HEK293 (cell line): ENCODE results near the gene UBE2D3.

Source experiments
- CTCF ChIA-PET: fragments of 350-600 bp; formaldehyde crosslinking; extraction: SDS; loops from one replicate; lab custom pipeline; 2021; ENCODE audit warnings: antibody characterized with exemption; lab: Yijun Ruan, JAX
- POLR2A ChIA-PET: fragments of 300-600 bp; formaldehyde crosslinking; extraction: SDS; loops from one replicate; lab custom pipeline; 2020; ENCODE audit warnings: antibody characterized with exemption, inconsistent platforms; lab: Yijun Ruan, JAX
- H3K27ac ChIP-seq: fragments of 200-500 bp; sonication (Bioruptor generic); 2 replicates; pipeline ENCODE4 v1.5.1; 2014; ENCODE audit warnings: low read depth, low read length, control low read depth, inconsistent platforms; ENCODE audit errors: extremely low read depth
- H3K36me3 ChIP-seq, 2 experiments: fragments of 200-500 bp in 1 of 2; sonication (Bioruptor generic) in 1 of 2; 1 replicate in 1 of 2; 2 replicates in 1 of 2; pipeline ENCODE4 v1.5.1; 2014 to 2017; ENCODE audit warnings: inconsistent platforms in 2 of 2, low read length in 2 of 2; ENCODE audit not compliant: control insufficient read depth in 2 of 2, insufficient read depth in 1 of 2
- H3K4me1 ChIP-seq: fragments of 200-500 bp; sonication (Bioruptor generic); 2 replicates; pipeline ENCODE4 v1.5.1; 2014; ENCODE audit warnings: mild to moderate bottlenecking, low read length, inconsistent platforms; ENCODE audit not compliant: control insufficient read depth, insufficient read depth
- H3K4me3 ChIP-seq: 2 replicates; pipeline ENCODE4 v1.5.1; 2011; ENCODE audit warnings: low read depth, mild to moderate bottlenecking, control low read depth, low read length, moderate library complexity
- H3K9me3 ChIP-seq: fragments of 200-500 bp; sonication (Bioruptor generic); 2 replicates; pipeline ENCODE4 v1.5.1; 2014; ENCODE audit warnings: low read depth, low read length, inconsistent platforms; ENCODE audit not compliant: control insufficient read depth, insufficient read depth
- GLI2 ChIP-seq: fragments of 450-650 bp; formaldehyde crosslinking; IDR thresholded peaks from 2 replicates; pipeline ENCODE4; 2017; ENCODE audit warnings: missing biosample characterization, missing genetic modification characterization, low read depth, borderline replicate concordance
- GLI4 ChIP-seq: fragments of 450-650 bp; formaldehyde crosslinking; IDR thresholded peaks from 2 replicates; pipeline ENCODE4 v1.5.1; 2016; ENCODE audit warnings: missing biosample characterization, missing genetic modification characterization
- HOXC10 ChIP-seq: sonication (generic); formaldehyde crosslinking; IDR thresholded peaks from 2 replicates; pipeline ENCODE4 v1.8.1; 2023; ENCODE audit warnings: mild to moderate bottlenecking, missing genetic modification reagents
- PATZ1 ChIP-seq: fragments of 450-650 bp; formaldehyde crosslinking; IDR thresholded peaks from 2 replicates; pipeline ENCODE4 v1.5.1; 2016; ENCODE audit warnings: missing biosample characterization, missing genetic modification characterization
- WT1 ChIP-seq: fragments of 450-650 bp; formaldehyde crosslinking; IDR thresholded peaks from 2 replicates; pipeline ENCODE4 v1.5.1; 2016; ENCODE audit warnings: missing biosample characterization, missing genetic modification characterization
- YY1 ChIP-seq: fragments of 450-650 bp; formaldehyde crosslinking; IDR thresholded peaks from 2 replicates; pipeline ENCODE4 v1.5.1; 2018; ENCODE audit warnings: missing biosample characterization, missing genetic modification characterization
- YY2 ChIP-seq: fragments of 450-650 bp; formaldehyde crosslinking; IDR thresholded peaks from 2 replicates; pipeline ENCODE4 v1.5.1; 2016; ENCODE audit warnings: missing biosample characterization, missing genetic modification characterization
- ZBTB17 ChIP-seq: fragments of 450-650 bp; formaldehyde crosslinking; IDR thresholded peaks from 2 replicates; pipeline ENCODE4 v1.5.1; 2016; ENCODE audit warnings: missing biosample characterization, missing genetic modification characterization
- ZBTB20 ChIP-seq: fragments of 450-650 bp; formaldehyde crosslinking; IDR thresholded peaks from 2 replicates; pipeline ENCODE4 v1.5.1; 2016; ENCODE audit warnings: missing biosample characterization, missing genetic modification characterization
- ZNF121 ChIP-seq: fragments of 450-650 bp; formaldehyde crosslinking; IDR thresholded peaks from 2 replicates; pipeline ENCODE4 v1.5.1; 2016; ENCODE audit warnings: missing biosample characterization, missing genetic modification characterization
- ZNF133 ChIP-seq: fragments of 450-650 bp; formaldehyde crosslinking; IDR thresholded peaks from 2 replicates; pipeline ENCODE4 v1.5.1; 2016; ENCODE audit warnings: missing biosample characterization, missing genetic modification characterization
- ZNF169 ChIP-seq: fragments of 450-650 bp; formaldehyde crosslinking; IDR thresholded peaks from 2 replicates; pipeline ENCODE4 v1.5.1; 2016; ENCODE audit warnings: missing biosample characterization, missing genetic modification characterization
- ZNF221 ChIP-seq: fragments of 450-650 bp; formaldehyde crosslinking; IDR thresholded peaks from 2 replicates; pipeline ENCODE4 v1.5.1; 2017; ENCODE audit warnings: missing biosample characterization, missing genetic modification characterization, borderline replicate concordance
- ZNF248 ChIP-seq: fragments of 450-650 bp; formaldehyde crosslinking; IDR thresholded peaks from 2 replicates; pipeline ENCODE4 v1.5.1; 2017; ENCODE audit warnings: missing biosample characterization, missing genetic modification characterization
- ZNF473 ChIP-seq: fragments of 450-650 bp; formaldehyde crosslinking; IDR thresholded peaks from 2 replicates; pipeline ENCODE4 v1.5.1; 2017; ENCODE audit warnings: missing biosample characterization, missing genetic modification characterization
- ZNF518A ChIP-seq: fragments of 450-650 bp; formaldehyde crosslinking; conservative IDR thresholded peaks from 2 replicates; pipeline ENCODE4 v1.5.1; 2016; ENCODE audit warnings: low read depth, missing biosample characterization, missing genetic modification characterization
- ZNF558 ChIP-seq: fragments of 450-650 bp; formaldehyde crosslinking; IDR thresholded peaks from 2 replicates; pipeline ENCODE4 v1.5.1; 2016; ENCODE audit warnings: missing biosample characterization, missing genetic modification characterization
- ZNF623 ChIP-seq: fragments of 450-650 bp; formaldehyde crosslinking; IDR thresholded peaks from 2 replicates; pipeline ENCODE4 v1.5.1; 2016; ENCODE audit warnings: missing biosample characterization, missing genetic modification characterization
- ZNF629 ChIP-seq: fragments of 450-650 bp; formaldehyde crosslinking; IDR thresholded peaks from 2 replicates; pipeline ENCODE4 v1.5.1; 2017; ENCODE audit warnings: missing biosample characterization, missing genetic modification characterization
- ZNF692 ChIP-seq: fragments of 450-650 bp; formaldehyde crosslinking; IDR thresholded peaks from 2 replicates; pipeline ENCODE4 v1.5.1; 2016; ENCODE audit warnings: missing biosample characterization, missing genetic modification characterization
- ZSCAN16 ChIP-seq: fragments of 450-650 bp; formaldehyde crosslinking; IDR thresholded peaks from 2 replicates; pipeline ENCODE4 v1.5.1; 2016; ENCODE audit warnings: missing biosample characterization, missing genetic modification characterization
- ZSCAN23 ChIP-seq: fragments of 450-650 bp; formaldehyde crosslinking; IDR thresholded peaks from 2 replicates; pipeline ENCODE4 v1.5.1; 2016; ENCODE audit warnings: missing biosample characterization, missing genetic modification characterization
- ZSCAN4 ChIP-seq: fragments of 450-650 bp; formaldehyde crosslinking; IDR thresholded peaks from 2 replicates; pipeline ENCODE4 v1.5.1; 2017; ENCODE audit warnings: missing biosample characterization, missing genetic modification characterization

Gene UBE2D3

GRCh38 chr4:102849579-102850104, 22.3 kb upstream of the UBE2D3 start:
- H3K4me3 ChIP-seq = no peak overlapping the region
- no peaks in the 10 kb centered on the region for H3K36me3 ChIP-seq
- no peak for TF ChIP-seq ZSCAN4 (tag by site-specific recombination)
- TF ChIP-seq WT1 = no peak
- TF ChIP-seq ZNF518A (tag by site-specific recombination) = no peak
- TF ChIP-seq HOXC10 = no peak
- no peak for TF ChIP-seq ZNF623 (tag by site-specific recombination)
- TF ChIP-seq ZNF248 (tag by site-specific recombination) = no peak
- ChIA-PET CTCF (no interaction called here), POLR2A (no interaction called here)
- no peaks in the 10 kb centered on the region for H3K4me1 ChIP-seq
- no peak overlapping the region for H3K27ac ChIP-seq
- no peaks in the 10 kb centered on the region for H3K9me3 ChIP-seq

- Histone ChIP-seq H3K9me3 (no peaks in the 10 kb centered on the region), H3K27ac (no peak overlapping the region), H3K4me1 (no peaks in the 10 kb centered on the region), H3K36me3 (no peaks in the 10 kb centered on the region), H3K4me3 (no peak overlapping the region)
- TF ChIP-seq ZNF558 (tag by site-specific recombination) (no peak), ZNF121 (tag by site-specific recombination) (no peak), YY1 (tag by site-specific recombination) (no peak)
- POLR2A ChIA-PET = no interaction called here
- CTCF ChIA-PET = no interaction called here
Observed at GRCh38 chr4:102847687-102848086, 20.3 kb upstream of the UBE2D3 start.

- POLR2A ChIA-PET = no interaction called here
- H3K4me3 ChIP-seq = no peak overlapping the region
- H3K36me3 ChIP-seq = no peaks in the 10 kb centered on the region
- no peaks in the 10 kb centered on the region for H3K9me3 ChIP-seq
- TF ChIP-seq PATZ1 (tag by site-specific recombination) (no peak), ZSCAN23 (tag by site-specific recombination) (no peak), ZNF169 (tag by site-specific recombination) (no peak), GLI2 (tag by site-specific recombination) (no peak), ZNF473 (tag by site-specific recombination) (no peak), ZBTB17 (tag by site-specific recombination) (no peak), ZNF133 (tag by site-specific recombination) (no peak), ZNF221 (tag by site-specific recombination) (no peak), ZNF629 (tag by site-specific recombination) (no peak), ZNF692 (tag by site-specific recombination) (no peak), ZBTB20 (tag by site-specific recombination) (no peak), ZSCAN16 (tag by site-specific recombination) (no peak), GLI4 (tag by site-specific recombination) (no peak), YY2 (tag by site-specific recombination) (no peak)
- H3K4me1 ChIP-seq = no peaks in the 10 kb centered on the region
- no peak overlapping the region for H3K27ac ChIP-seq
- CTCF ChIA-PET = no interaction called here
Observed at GRCh38 chr4:102843938-102844337, 16.6 kb upstream of the UBE2D3 start.
